Fibroblast of skin of left quadriceps (primary cell): ENCODE results near the gene OPRD1.
A peak's percentile ranks its signal among the peaks of the same experiment; 100 is the strongest.

ENCODE experiments used
- DNase-seq, 2 experiments: peaks; one replicate each; pipeline ENCODE4 v3.0.0-alpha.2; 2013; ENCODE audit warnings: low read depth in 2 of 2

Gene OPRD1

DNA sequence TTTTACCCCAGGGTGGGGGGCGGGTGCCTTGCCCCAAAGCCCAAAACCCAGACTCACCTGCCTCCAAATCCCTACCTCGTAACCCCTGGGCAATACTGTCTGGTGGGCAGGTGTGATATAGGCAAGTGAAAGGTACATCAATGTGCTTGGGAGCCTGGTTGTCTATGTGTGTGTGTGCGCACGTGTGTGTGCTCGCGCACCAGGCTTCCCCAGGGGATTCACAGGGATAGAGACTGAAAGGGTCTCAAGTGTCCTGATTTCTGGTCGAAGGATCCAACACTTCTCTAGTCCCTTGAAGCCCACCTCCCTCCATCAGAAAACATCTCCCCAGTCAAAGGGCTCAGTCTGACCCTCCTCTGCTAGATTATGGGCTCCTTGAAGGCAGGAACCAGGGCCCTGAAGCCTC, 73.5 kb downstream of the OPRD1 start:
- no peak for DNase-seq

DNA sequence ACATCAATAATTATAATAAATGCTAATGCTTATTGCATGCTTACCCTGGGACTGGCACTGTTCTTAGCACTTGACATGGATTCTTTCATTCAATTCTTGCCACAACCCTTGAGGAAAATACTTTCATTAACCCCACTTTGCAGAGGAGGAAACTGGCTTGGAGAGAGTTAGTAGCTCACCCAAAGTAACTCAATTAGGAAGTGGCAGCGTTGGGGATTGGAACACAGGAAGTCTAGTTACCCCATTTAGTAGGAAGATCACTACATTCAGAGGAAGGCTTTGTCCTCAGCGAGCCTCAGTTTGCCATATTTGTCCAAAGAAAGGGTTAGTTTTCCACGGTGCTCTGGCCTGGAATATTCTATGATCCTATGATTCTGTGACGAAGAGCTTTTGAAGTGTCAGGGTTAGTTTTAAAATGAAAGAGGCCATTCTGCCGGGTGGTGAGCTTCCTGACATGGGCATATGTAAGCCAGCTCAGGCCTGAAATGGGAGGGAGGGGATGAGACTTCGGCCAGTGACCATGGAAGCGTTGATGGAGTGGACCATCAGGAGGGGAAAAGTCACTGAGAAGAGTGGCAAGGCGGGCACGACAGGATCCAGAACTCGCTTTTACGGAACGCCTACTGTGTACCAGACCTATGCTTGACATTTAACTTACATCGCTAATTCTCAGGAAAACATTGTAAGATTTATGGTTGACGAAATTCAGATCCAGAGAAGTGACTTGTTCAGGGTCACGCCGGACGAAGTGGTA, 74.2 kb downstream of the OPRD1 start:
- DNase-seq, result no peak

DNA sequence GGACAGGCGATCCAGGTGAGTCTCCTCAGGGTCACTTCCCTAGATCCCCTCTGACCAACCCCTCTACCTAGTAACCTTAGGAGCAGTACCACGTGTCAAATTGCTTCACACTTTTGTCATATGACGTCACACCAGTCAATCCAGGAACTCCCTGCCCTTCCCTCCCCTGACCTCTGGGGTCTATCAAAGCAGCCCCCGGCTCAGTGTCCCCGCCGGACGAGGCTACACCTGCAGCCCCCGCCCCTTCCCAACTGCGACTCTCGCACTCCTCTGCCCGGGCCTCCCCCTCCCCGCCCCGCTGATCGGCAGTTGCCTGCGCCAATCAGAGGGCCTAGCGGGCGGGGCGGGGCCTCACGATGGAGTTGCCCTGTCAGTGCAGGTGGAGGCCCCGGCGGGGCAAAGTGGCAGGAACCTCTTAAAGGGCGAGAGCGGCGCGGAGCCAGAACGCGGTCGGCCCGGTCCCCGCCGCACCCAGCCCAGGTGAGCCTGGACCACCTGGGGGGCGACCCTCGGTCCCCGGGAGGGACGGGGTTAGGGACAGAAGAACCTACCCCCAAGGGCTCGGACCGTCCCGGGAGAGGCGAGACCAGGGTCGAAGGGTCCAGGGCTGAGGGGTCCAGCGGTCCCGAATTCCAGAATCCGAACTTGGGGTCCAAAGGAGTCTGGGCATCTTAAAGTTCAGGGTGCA, 74.9 kb downstream of the OPRD1 start:
- peak; percentile 45 to 51 for DNase-seq

DNA sequence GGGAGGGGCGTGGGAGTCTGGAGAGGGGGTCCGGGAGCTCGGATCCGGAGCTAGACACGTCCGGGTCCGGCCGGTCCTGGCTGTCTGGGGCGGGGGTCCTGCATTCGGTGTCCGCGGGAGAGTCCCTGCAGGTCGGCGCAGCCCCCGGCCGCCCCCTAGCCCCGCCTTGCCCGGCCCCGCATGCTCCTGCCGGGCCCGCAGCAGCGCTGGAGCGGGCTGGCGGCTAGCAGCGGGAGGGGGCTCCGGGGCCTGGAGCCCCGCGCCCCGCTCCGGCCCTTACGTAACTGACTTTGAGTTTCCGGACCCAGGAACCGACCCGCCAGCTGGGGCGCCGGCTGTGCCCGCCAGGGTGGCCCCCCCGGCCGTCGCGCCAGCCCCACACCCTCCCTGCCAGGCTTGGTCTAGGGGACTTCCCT, 75.5 kb downstream of the OPRD1 start:
- DNase-seq, result no peak

DNA sequence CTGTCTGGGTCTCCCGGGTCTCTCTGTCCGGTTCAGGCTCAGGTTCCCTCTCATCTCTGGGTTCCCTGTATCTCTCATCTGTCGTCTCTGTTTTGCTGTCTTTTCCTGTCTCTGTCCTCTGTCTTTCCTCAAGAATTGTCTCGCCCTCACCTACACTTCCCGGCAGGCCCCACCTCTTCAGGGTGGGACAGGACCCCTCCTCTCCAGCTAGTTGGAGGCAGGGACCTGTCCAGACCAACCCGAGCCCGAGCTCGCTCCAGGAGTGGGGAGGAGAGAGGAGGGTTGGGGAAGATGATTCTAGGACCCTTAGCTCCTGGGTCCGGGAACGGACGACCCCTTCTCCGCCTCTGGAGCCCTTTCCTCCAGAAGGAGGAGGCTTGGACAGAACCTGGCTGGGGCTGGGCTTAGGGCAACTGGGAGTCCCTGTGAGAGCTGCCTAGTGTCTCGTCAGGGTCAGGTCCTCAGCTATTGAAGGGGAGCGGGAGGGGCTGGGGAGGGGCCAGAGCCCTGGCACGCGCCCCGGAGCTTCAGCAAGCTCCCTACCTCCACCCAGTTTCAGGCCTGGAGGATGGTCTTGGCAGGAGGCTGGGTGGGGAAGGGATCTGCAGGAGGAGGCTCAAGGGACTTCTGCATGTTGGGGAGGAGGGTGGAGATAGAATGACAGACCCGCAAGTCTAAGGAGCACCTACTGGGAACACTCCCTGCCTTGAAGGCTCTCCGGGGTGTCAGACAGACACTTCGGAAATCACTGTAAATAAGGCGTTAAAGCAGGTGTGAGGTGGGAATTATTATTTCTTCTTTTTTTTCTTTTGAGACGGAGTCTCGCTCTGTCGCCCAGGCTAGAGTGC, 76.1 kb downstream of the OPRD1 start:
- no peak for DNase-seq

DNA sequence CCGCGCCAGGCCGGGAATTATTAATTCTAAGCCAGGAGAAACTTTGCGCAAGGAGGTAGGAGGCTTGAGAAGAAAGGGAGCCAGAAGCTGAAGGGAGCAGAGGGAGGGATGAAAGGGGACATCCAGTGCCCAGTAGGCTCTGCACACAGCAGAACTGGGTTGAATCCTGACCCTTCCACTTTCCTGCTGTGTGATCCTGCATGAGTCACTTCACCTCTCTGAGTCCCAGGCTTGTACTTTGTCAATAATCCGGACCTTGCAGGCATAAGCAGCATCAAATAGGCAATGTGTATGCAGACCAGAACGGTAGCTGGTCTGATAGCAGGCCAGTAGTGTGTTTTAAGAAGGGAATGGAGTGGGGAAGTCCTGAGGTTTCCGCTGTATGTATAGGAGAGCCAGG, 76.9 kb downstream of the OPRD1 start:
- DNase-seq, result no peak

DNA sequence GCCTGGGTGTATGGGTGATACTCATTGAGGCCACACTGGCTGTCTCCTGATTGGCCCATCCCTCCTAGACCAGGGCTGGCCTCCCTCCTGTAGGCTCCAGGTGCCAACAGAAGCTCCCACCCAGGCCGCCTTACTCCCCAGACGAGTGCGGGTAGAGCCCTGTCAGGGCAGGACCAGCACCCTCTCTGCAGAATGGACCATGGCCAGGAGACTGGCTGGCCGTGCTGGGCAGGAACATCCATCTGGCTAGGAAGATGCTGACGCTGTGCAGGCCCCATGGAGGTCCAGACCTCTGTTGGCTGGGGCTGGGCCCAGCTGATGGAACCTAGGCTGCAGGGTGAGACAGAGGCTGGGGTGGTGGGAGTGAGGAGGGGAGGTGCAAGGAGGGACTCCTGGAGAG, 77.4 kb downstream of the OPRD1 start:
- DNase-seq, result no peak

DNA sequence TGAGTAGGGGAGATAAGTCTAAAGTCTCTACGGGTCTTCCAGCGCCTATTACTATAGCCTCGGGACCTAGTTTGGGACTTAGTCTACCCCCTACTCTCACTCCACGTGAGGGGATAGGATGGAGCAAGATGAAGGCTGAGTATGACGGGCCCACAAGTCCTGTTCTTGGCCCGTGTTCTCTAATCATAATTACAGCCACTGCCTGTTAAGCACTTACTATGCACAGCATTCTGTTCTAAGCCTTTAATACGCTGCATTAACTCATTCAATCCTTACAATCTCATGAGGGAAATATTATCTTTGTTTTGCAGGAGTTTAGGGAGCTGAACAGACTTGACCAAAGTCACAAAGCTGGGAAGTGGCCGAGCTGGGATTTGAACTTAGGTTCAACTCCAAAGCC, 78.5 kb downstream of the OPRD1 start:
- no peak for DNase-seq

DNA sequence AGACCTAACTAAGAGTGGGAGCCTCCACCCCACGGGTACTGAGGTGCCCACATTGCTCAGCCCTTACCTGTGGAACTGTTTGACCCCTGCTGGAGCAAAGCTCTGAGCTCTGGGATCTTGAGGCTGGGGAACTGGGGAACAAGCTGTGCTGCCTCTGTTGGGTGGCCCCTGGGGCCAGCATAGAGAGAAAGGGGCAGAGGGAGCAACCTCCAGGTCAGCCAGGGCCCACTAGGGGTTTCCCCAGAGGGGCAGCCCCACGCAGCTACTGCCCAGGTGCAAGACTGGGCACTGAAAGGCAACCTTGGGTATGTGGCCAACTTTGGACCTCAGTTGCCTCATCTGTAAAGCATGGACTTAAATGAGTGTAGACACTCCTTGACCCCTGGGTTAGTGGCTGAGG, 78.9 kb downstream of the OPRD1 start:
- DNase-seq, result no peak

DNA sequence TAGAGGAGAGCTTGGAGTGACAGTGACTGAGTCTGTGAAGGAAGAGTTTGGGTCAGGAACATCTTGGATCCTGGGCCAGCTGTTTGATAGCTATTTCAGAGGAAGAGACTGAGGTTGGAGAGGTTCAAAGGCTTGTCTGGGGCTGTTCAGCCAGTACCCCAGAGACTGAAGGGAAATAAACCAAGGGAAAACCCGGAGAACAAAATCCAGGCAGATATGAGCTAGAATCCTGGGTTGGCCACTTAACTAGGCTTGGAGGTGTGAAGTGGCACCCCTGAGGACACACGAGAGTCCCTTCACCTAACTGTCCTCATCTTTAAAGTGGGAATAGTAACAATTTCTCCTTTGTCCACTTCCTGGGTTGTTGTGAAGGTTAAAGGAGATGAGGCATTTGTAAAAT, 79.3 kb downstream of the OPRD1 start:
- no peak for DNase-seq

DNA sequence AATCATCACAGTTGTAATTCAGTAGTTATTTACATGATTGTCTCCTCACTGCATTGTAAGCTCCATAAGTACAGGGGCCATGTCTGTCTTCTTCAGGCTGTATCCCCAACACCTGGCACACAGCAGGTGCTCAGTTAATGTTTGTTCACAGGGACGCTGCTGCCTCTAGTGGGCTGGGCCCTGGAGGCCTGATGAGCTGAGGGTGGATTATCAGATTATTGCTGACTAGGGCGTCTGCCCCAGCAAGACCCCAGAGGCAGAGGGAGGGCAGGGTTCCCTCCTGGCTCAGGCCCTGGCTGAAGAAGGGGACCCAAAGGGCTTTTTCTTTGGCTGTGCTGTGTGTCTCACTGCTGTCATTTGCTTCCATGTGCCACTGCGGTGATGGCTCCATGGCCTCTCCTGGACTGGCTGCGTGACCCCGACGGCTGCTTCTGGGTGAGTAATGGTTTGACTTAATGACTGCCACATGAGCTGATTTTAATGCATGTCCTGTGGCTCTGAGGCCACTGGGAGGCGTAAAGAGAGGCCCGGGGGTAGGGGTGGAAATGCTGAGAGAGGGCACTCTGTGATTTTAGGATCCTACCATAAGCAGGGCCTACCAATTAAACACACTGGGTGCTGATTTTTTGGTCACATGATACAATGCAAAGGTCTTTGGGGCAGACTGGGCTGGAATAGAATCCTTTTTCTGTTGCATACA, 81.6 kb downstream of the OPRD1 start:
- peak; percentile 10 to 17 for DNase-seq

DNA sequence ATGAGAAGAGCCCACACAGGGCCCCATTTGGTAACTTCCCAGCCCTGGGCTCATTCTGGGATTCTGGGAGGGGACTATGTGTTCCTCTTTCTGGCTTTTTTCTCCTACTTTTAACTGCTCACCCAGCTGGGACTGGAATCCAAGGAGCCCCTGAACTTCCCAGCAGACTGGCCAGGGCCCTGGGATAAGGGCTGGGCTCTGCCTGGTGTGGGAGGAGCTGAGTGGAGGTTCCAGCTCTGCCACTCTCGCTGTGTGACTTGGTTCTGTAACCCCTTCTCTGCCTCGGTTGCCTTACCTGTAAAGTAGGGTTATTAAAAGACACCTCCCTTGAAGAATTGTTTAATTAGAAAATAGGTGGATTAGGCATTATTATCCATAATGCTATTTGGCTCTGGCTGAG, 82.8 kb downstream of the OPRD1 start:
- no peak for DNase-seq

DNA sequence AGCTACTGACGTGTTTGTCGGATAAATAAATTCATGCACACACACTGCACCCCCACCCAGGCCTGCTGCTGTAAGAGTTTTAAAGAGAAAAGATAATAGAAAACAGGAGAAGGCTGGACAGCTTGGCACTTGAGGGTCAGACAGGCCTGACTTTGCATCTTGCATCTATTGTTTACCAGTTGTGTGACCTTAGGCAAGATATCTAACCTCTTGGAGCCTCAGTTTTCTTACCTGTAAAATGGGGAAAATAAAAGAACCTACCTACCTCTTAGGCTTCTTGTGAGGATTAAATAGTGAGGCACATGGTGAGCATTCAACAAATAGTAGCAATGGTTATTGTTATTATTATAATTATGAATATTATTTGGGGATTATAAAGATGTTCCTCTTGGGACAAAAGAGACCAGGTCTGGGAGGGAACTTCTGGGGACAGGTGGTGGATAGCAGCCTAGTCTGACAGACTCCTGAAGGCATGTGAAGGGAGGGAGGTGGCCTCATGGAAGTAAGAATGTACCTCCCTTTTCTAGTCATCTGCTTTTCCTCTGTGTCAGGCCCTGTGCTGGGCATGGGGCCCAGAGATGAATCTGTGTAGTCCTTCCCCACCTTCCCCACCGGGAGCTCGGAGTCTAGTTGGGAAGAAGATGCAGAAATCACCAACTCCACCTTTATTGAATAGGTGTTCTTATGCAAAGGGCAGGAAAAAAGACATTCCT, 84.1 kb downstream of the OPRD1 start:
- DNase-seq, result no peak

DNA sequence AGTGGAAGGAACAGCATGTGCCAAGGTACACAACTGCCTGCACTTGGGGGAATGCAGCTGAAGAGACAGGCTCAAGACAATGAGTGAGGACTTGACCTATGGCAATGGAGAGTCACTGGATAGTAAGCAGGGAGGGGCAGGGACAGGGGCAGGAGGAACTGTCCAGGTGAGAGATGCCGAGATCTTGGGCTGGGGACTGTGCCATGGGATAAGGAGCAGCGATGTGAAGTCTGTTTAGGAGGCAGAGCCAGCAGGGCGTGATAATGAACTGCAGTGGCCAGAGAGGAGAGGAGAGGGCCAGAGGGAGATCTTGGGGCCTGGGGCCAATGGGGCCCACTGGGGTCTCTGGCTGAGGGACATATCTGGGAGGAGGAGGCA, 84.6 kb downstream of the OPRD1 start:
- DNase-seq, result no peak

DNA sequence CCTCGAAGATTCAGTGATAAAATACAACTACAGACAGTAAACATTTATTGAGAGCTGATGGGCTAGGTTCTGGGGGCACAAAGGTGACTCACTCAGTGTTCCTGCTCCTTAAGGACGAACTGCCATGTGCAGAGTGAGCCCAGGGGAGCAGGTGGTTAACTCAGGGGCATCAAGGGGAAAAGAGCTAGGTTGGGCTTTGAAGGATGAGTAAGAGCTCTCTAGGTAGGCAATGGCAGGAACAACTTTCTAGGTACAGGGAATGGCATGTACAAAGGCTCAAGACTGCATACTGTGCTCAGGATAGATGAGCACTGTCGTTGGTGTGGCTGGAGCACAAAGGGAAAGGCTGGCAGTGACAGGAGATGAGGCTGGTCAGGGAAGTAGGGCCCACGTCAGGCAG, 85.8 kb downstream of the OPRD1 start:
- DNase-seq, result no peak

DNA sequence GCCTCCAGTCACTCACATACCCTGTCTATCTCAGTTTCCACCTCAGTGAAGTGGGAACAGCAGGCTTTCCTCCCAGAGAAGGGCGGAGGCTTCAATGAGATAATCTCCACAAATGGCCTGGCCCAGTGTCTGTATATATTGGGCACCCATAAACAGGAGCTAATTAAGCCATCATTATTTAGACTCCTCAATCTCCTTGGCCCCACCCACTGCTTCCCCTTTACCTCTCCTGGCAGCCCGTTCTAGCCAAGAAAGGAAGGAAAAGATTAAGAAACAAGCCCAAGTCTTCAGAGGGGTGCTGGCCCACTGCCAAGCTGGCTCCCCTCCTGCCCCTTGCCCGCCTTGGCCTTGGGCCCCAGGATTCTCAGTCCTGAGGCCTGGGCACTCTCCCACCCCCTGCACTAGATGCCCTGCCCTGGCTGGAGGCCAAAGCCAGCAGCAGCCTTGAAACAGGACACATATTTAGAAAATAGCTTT, 86.5 kb downstream of the OPRD1 start:
- no peak for DNase-seq

DNA sequence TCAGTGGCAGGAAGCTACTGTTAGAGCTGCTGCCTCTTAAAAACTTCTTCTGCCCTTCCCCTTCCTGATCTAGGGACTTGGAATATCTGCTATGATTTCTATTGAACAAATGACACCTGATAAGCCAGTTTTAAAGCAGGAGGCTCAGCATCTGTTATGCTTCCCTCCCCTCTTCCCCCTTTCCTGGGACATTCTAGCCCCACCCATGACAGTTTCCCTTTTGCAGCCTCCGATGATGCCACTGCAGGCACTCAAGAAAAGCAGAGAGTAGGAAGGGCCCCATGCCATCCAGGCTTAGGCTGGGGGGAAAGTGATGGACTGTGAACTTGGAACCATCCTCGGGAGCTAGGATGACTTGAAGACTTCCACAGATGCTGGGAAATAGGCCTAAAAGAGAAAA, 87.3 kb downstream of the OPRD1 start:
- DNase-seq, result no peak

DNA sequence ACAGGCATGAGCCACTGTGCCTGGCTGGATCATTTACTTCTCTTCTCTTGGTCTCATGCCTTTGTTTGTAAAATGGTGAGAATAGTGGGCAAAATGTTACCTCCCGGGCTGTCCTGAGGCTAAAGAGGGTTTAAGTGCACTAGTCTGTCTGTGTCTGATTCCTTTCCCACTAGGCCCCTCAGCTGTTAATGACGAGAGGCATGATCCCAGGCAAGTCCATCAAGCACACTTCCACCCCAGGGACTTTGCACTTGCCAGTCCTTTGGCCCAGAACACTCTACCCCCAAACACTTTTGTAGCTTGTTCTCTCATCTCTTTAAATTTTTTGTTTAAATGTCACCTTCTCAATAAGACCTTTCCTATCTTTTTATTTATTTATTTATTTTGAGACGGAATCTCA, 88.6 kb downstream of the OPRD1 start:
- no peak for DNase-seq

DNA sequence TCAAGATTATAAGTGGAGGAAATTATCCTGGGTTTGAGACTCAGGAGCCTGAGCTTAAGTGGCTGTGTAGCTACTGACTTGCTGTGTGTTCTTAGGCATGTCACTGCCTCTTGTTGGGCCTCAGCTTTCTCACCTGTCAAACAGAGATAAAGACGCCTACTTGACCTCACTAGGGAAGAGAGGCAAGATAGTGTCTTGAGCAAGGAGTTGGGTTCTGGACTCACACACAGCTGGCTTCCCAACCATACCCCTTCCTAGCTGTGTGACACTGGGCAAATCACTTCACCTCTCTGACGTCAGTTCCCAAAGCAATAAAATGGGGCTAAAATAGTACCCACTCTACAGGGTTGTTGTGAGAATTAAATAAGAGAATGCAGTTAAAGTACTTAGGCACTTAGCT, 90.8 kb downstream of the OPRD1 start:
- DNase-seq, result no peak

DNA sequence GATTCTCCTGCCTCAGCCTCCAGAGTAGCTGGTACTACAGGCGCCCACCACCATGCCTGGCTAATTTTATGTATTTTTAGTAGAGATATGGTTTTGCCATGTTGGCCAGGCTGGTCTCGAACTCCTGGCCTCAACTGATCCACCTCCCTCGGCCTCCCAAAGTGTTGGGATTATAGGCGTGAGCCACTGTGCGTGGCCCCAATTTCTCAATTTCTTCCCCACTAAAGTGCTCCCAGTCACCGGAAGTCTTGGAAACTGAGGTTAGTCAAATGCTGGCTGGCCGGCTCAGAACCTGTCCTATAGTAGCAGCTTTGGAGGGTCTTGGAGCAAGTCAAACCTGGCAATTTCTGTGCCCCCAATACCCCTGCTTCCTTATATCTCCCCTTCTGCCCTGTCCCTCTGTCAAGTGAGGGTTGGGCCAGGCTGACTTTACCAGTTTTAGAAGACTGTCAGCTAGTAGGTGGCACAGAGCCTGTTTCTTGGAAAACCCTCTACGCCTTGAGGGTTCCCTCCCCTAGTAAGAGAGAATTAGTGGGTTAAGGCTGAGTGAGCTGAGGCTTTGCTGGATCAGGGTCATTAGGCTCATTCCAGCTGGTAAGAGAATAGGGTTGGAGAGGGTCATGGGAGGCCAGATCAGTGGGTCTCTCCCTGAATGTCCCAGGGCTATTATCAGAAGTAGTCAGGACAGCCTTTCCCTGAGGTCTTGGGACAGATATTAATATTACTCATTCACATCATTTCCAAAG, 94.1 kb downstream of the OPRD1 start:
- no peak for DNase-seq

DNA sequence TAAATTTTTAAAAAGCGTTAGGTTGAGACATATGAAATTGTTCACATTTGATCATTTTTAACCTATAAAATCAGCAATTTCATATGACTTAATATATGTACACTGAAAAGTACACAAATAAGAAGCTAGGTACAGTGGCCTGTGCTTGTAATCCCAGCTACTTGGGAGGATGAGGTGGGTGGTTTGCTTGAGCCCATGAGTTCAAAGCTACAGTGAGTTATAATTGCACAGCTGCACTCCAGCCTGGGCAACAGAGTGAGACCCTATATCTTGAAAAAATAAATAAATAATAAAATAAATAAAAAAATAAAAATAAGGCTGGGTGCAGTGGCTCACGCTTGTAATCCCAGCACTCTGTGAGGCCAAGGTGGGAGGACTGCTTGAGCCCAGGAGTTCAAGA, 97.2 kb downstream of the OPRD1 start:
- no peak for DNase-seq
